HEK293 (cell line): Measurements from ENCODE around the gene RNF13.

Source experiments
- CTCF ChIP-seq: fragments of 450-650 bp; formaldehyde crosslinking; IDR thresholded peaks from 2 replicates; pipeline ENCODE4 v1.5.1; 2016; ENCODE audit warnings: missing biosample characterization, missing genetic modification characterization
- MEIS1 ChIP-seq: sonication (generic); formaldehyde crosslinking; IDR thresholded peaks from 2 replicates; pipeline ENCODE4 v1.8.1; 2022; ENCODE audit warnings: missing genetic modification reagents, mild to moderate bottlenecking, borderline replicate concordance
- PRDM10 ChIP-seq: fragments of 450-650 bp; formaldehyde crosslinking; IDR thresholded peaks from 2 replicates; pipeline ENCODE4 v1.5.1; 2016; ENCODE audit warnings: missing biosample characterization, missing genetic modification characterization
- ZBTB49 ChIP-seq: fragments of 450-650 bp; formaldehyde crosslinking; IDR thresholded peaks from 2 replicates; pipeline ENCODE4 v1.5.1; 2016; ENCODE audit warnings: missing biosample characterization, missing genetic modification characterization, low read depth
- ZFHX2 ChIP-seq: fragments of 450-650 bp; formaldehyde crosslinking; conservative IDR thresholded peaks from 2 replicates; pipeline ENCODE4 v1.5.1; 2016; ENCODE audit warnings: missing biosample characterization, missing genetic modification characterization
- ZNF274 ChIP-seq, 2 experiments: fragments of 200-500 bp in 1 of 2; fragments of 450-650 bp in 1 of 2; sonication (Bioruptor generic) in 1 of 2; formaldehyde crosslinking in 1 of 2; IDR thresholded peaks; 2 replicates each; pipeline versions ENCODE4 v1.5.1 to v1.6.1; 2014 to 2016; ENCODE audit warnings: borderline replicate concordance in 1 of 2, inconsistent platforms in 1 of 2, low read length in 1 of 2, missing biosample characterization in 1 of 2, missing genetic modification characterization in 1 of 2
- ZNF302 ChIP-seq: fragments of 450-650 bp; formaldehyde crosslinking; IDR thresholded peaks from 2 replicates; pipeline ENCODE4 v1.5.1; 2016; ENCODE audit warnings: missing biosample characterization, missing genetic modification characterization, low read depth
- ZNF324 ChIP-seq: fragments of 450-650 bp; formaldehyde crosslinking; IDR thresholded peaks from 2 replicates; pipeline ENCODE4 v1.5.1; 2016; ENCODE audit warnings: missing biosample characterization, missing genetic modification characterization
- ZNF558 ChIP-seq: fragments of 450-650 bp; formaldehyde crosslinking; IDR thresholded peaks from 2 replicates; pipeline ENCODE4 v1.5.1; 2016; ENCODE audit warnings: missing biosample characterization, missing genetic modification characterization
- ZNF561 ChIP-seq: fragments of 450-650 bp; IDR thresholded peaks from 2 replicates; pipeline ENCODE4 v1.5.1; 2018; ENCODE audit warnings: missing biosample characterization, missing genetic modification characterization, borderline replicate concordance
- ZNF704 ChIP-seq: fragments of 450-650 bp; formaldehyde crosslinking; IDR thresholded peaks from 2 replicates; pipeline ENCODE4 v1.5.1; 2016; ENCODE audit warnings: missing biosample characterization, missing genetic modification characterization
- ZNF776 ChIP-seq: fragments of 450-650 bp; formaldehyde crosslinking; IDR thresholded peaks from 2 replicates; pipeline ENCODE4 v1.5.0; 2017; ENCODE audit warnings: missing biosample characterization, missing genetic modification characterization, borderline replicate concordance
- ZSCAN23 ChIP-seq: fragments of 450-650 bp; formaldehyde crosslinking; IDR thresholded peaks from 2 replicates; pipeline ENCODE4 v1.5.1; 2016; ENCODE audit warnings: missing biosample characterization, missing genetic modification characterization

GRCh38 chr3:149844091-149844490 is 31.1 kb downstream of the RNF13 start:
- no peak for TF ChIP-seq ZNF776
- TF ChIP-seq ZNF558 (tag by site-specific recombination), result no peak
- no peak for TF ChIP-seq ZSCAN23
- TF ChIP-seq ZNF324 (tag by site-specific recombination), result no peak
- no peak for TF ChIP-seq ZNF274 (IDR thresholded peaks at IDR 0.05; ENCODE audit: low read length)
- no peak for TF ChIP-seq ZNF274 (tag by site-specific recombination; IDR thresholded peaks at IDR 0.05; ENCODE audit: borderline replicate concordance)
- no peak for TF ChIP-seq MEIS1
- no peak for TF ChIP-seq ZNF302
- no peak for TF ChIP-seq ZNF704 (tag by site-specific recombination)
- TF ChIP-seq PRDM10 (tag by site-specific recombination), result no peak
- no peak for TF ChIP-seq CTCF (tag by site-specific recombination)
- TF ChIP-seq ZNF561 (tag by site-specific recombination), result no peak
- no peak for TF ChIP-seq ZFHX2 (tag by site-specific recombination)
- TF ChIP-seq ZBTB49 (tag by site-specific recombination), result no peak
